Raji (cell line): ENCODE results near the gene FATE1.

Experiments used
- POLR2A ChIP-seq: IDR thresholded peaks from 2 replicates; pipeline ENCODE4 v1.6.1; 2011; ENCODE audit warnings: low read depth, low read length, control low read depth; ENCODE audit not compliant: insufficient read depth

FATE1 gene, protein sequence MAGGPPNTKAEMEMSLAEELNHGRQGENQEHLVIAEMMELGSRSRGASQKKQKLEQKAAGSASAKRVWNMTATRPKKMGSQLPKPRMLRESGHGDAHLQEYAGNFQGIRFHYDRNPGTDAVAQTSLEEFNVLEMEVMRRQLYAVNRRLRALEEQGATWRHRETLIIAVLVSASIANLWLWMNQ

DNA sequence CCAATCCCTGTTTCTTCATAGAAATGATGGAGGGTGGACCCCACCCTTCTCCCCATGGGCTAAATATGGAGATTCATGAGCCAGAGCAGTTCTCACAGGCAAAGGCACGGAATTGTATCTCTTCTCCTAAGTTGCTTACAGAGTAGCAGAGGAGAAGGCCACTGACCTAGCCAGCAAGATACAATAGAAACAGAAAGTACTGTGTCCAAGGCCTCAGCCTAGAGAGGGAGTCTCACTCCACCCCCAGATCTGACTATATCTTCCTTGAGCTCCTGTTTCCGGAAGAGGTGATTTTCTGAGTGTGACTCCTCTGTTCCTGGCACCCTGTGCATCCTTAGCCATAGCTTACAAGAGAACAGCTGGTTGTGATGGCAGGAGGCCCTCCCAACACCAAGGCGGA lies at the start of gene FATE1:
Gene FATE1, plus strand, starts transcription at position 284 of the 400 bp plus-strand sequence. Its CDS starts 85 bp downstream, at position 369.
- TF ChIP-seq POLR2A: no peak

DNA sequence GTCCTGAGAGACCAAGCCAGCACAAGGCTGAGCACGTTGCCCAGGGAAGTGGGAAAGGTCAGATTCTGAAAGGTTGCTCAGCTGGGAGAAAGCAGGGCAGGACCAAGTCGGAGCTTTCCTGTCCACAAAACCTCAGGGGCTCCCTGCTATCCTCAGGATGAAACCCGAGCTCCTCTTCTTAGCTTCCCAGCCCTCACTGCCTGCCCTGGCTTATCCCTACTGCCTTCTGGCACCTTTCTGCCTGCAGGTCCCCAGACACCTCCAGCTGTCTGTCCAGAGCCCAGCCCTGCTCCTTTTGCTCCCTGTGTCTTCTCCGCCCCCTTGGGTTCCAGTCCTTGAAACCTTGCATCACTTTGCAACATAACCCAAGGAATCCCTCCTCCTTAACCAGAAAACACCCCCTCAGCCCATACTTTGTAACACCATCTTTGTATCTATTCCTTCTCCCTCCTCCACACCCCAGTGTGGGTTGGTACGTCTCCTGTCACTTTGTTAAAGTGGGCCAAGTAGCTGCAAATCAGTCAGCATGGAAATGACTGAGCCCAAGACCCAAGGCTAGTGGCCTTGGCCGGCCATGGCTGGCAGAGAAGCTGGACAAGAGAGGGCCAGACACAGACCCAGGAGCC lies 40.6 kb upstream of the FATE1 start:
- TF ChIP-seq POLR2A: no peak

DNA sequence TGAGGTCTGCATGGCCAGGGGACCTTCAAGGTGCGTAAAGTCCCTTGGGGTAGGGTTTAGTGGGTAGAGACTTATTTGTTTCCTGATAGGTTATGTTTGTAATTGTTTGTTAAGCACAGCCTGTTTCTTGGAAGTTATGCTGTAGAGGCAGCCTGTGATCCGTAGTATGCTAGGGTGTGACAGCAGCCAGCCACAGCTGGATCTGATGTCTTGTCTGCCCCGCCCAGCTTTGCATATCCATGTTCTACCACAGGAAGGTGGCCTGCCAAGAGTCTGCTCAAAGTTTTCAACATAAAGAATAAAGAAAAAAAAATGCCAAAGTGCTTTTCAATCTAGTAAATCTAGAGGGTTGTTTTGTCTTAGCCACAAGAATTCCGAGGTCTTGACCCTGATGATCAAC lies 39.6 kb upstream of the FATE1 start:
- TF ChIP-seq POLR2A: no peak

DNA sequence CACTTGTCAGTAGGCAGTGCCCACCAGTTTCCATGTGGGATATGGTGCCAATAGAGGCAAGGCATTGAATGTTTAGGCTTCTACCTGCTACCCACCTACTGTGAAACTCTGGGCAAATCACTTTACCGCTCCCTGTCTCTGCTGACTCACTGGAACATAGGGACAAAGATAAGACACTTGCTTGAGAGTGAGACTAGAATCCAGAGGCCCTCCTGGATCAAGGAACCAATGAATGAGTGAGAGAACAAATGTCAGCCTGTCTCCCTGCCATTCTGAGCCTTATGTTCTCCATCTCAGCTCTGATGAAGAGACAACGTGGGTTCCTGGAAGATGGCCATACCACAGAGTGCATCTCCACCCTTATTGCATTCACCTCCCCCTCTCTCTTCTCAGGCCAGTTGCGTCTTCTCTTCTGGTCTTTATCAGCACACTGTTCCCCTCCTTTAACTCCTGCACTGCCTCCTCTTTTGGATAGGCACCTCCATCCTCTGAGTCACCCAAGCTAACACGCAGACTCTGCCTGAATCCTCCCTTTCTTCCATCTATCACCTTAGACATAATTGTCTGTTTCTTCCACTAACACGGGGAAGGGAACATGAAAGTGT lies 35.9 kb upstream of the FATE1 start:
- TF ChIP-seq POLR2A: no peak

DNA sequence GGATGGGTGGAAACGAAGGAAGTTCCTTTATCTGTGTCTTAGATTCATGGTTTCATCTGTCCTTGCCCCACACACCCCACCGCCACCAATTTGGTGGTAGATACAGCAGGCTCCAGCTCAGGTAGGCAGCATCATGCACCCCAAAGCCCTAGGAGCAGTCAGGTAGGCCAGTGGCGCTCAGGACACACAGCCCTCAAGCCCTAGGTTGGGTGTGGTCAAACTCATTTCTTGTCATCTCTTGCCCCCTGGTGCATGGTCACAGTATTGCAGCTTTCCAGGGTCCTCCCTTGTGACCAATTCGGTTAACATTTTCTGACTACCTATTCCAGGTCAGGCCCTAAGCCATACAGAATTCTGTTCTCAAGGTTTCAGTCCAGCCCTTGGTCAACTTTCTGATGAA lies 35.0 kb upstream of the FATE1 start:
- no peak for TF ChIP-seq POLR2A

DNA sequence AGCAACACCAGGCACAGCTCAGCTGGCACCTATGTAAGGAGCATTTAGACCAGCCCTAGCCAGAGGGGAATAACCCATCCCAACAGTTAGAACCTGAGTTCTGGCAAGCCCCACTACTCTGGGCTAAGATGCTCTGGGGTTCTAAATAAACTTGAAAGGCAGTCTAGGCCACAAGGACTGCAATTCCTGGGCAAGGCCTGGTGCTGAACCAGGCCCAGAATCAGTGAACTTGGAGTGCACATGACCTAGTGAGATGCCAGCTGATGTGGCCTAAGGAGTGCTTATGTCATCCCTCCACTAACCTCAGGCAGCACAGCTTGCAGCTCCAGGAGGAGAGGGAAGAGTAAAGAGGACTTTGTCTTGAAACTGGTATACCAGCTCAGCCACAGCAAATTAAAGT lies 28.2 kb upstream of the FATE1 start:
- TF ChIP-seq POLR2A: no peak

DNA sequence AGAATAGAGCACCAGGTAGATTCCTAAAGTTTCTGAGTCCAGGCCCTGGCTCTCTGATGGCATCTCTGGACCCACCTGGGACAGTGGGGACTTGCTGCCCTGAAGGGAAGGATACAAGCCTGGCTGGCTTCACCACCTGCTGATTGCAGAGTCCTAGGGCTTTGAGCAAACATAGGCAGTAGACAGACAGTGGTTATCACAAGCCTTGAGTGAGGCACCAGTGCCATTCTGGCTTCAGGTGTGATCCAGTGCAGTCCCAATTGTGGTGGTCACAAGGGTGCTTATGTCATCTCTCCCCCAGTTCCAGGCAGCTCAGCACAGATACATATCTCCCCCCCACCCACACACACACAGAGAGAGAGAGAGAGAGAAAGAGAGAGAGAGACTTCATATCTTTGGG lies 27.1 kb upstream of the FATE1 start:
- TF ChIP-seq POLR2A: no peak

DNA sequence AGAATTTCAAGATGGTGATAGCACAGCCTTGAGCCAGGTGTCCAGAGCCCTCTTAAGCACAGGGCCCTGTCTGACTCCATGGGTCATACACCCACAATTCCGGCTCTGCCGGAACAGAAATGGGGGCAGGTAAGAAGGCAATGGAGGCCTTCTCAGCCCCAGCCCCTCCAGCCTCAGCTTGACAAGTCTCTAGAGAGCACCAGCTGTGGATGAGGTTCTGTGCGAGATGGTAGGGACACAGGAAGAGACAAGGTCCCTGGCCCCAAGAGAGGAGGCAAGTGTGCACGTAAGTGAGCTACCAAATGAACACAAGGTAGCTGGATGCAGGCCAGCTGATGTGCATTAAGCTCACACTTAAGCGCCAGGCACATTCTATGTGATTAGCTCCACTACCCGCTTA lies 23.0 kb upstream of the FATE1 start:
- TF ChIP-seq POLR2A: no peak

DNA sequence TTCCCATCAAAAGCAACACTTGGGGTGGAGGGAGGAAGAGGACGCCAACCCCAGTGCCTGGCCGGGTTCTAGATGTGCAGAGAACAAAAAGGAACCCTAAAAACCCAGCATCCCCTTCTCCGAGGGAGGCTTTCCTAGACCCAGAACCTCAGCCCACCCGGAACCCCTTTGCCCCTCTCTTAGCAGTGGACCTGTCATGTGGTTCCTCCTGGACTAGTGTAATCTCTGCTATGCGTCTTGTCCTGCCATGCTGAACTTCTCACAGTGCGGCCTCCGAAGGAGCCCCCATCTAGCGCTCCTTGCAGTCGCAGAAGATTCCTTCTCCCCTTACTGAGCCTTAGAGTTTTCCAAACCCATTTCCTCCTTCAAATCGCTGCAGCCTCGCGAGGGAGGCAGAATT lies 21.7 kb upstream of the FATE1 start:
- no peak for TF ChIP-seq POLR2A

DNA sequence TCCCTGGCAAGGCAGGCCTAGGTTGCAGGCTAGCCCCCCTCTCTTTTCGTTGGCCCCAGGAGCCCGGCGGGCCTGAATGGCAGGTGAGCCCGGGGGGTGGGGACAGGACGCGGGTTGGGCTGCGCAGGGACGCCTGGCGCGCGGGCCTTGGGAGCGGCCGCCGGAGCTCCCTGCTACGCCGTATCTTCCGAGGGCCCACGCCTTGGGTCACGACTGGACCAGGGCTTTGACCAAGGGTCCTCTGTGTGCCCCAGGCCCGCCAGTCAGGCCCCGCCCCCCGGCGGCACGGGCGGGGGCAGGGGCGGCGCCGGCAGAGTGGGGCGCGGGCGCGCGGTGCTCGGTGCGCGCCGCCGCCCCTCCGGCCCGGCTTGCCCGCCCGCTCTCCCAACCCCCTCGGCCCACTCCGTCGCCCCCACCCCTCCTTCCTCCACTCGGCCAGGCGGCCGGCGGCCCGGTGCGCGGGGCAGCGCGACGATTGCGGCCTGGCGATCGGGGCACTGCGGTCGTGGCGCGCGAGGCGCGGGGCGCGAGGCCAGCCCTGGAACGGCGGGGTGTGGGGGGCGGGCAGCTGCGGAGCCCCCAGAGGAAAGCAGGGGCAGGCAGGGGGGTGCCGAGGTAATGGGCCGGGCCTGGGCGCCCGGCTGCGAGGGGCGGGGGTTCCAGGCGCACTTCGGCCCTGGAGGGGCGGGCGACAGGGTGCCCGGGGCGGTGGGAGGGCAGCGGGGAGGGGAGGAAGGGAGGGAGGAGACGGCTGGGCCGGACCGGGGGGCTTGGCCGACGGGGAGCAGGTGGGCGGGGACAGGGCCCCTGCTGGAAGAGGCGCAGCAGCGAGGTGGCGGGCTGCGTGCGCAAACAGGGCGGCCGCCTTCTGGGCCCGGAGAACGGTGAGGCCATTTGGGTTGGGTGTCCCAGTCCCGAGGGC lies 20.9 kb upstream of the FATE1 start, which contains the start of gene PRRG3:
Gene PRRG3, plus strand, starts transcription at position 798 of the 922 bp plus-strand sequence. CDS start 3,357 bp downstream, outside the sequence.
- TF ChIP-seq POLR2A: no peak

DNA sequence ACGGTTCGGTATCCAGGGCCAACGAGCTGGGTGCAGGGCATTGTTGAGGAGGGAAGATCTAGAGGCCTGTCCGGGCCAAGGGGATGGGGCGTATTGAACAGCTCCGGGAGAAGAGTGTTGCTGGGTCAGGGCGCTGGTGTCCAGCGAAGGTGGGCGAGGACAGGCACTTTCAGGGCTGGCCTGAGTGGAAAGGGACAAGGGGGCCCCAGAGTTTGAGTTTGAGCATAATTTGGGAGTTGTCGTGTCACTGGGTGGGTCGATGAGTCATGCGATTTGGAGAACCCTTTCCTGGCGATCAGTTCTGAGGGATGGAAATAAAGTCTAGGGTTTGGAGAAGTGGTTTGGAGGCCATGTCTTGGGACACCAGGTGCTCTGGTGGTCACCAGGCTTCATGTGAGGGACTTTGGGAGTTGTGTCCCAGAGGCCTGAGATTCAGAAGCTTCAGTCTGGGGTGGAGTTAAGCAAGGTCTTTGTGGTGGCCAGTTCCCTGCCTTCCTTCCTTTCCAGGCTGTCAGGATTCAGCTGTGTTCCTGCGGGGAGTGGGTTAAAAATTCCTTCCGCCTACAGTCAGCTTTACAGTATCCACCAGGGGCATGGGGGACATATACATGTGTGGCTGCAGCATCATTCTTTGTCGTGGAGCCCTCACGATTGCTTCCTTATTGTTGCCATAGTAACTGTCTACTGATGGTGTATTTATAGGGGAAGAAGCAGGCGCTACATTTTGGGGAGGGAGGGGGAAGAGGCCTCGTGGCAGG lies 20.1 kb upstream of the FATE1 start:
- TF ChIP-seq POLR2A: no peak

DNA sequence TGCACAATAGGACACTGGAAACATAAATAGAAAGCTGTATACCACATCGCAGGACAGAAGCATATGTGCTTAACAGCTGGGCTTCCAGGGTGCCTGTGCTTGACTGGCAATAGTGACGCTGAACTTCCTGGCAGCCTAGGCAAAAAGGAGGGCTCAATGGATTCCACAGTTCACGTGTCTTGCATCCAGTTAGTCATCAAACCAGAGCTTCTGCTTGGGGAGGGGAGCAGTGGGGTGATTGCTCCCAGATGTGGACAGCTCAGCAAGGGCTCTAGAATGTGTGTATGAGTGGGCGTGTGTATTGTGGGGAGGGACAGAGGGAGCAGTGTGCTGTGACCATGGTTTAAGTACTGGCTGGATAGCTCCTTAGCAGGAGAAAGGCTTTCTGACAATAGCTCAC lies 18.3 kb upstream of the FATE1 start:
- TF ChIP-seq POLR2A: no peak

DNA sequence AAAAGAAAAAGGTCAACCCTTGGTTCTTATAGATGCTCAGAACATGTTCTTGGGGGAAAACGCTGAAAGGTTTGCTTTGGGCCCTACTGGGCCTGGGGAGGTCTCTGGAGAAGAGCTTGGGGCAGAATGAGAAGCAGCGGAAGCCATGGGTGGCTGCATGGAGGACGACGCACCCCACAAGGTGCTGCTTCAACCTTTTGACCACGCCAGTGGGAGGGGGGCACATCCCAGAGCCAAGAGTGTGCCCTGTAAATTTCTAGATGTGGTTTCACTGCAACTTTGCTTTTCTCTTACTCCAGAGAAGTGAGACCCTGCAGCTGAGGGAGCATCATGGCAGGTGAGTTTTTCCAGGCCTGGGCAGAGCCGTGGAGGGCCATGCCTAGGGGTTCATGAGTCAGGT lies 17.4 kb upstream of the FATE1 start:
- no peak for TF ChIP-seq POLR2A

DNA sequence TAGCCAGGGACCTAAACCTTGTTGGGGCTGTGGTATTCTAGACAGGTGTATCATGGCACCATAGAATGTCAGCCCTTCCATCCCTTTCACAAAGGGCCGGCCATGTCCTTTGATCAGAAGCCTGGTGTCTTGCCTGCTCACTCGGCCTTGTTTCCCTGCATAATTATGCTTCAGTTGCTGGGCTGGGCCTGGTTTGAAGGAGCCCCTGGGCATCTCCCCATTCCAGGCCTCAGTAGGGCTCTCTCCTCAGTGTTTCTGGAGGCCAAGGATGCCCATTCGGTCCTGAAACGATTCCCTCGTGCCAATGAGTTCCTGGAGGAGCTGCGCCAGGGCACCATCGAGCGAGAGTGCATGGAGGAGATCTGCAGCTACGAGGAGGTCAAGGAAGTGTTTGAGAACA lies 16.1 kb upstream of the FATE1 start:
- TF ChIP-seq POLR2A: no peak

DNA sequence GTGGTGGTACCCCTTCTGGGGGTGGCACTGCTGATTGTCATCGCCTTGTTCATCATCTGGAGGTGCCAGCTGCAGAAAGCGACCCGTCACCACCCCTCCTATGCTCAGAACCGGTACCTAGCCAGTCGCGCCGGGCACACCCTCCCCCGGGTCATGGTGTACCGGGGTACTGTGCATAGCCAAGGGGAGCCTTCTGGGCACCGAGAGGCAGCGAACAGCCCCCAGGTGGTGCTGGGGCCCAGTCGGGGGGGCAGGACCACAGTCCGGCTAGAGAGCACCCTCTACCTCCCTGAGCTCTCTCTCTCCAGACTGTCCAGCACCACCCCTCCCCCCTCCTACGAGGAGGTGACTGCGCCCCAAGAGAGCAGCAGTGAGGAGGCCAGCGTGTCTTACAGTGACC lies 15.3 kb upstream of the FATE1 start:
- TF ChIP-seq POLR2A: no peak
